MM.1S (cell line): ENCODE measurements around the gene ZBTB43.

Experiments used
- DNase-seq: peaks from one replicate; pipeline ENCODE4 v3.0.0-alpha.2; 2015
- H2AFZ ChIP-seq: fragments of 300-600 bp; sonication (generic); 2 replicates; pipeline ENCODE4 v1.6.0; 2016; ENCODE audit warnings: antibody characterized with exemption, low read length
- H3F3A ChIP-seq: fragments of 300-600 bp; sonication (generic); 2 replicates; pipeline ENCODE4 v1.6.1; 2016; ENCODE audit warnings: mild to moderate bottlenecking, antibody characterized with exemption, low read length, moderate library complexity, mixed read lengths; ENCODE audit not compliant: insufficient read depth
- H3K27ac ChIP-seq: fragments of 300-600 bp; sonication (generic); 2 replicates; pipeline ENCODE4 v1.5.1; 2016; ENCODE audit warnings: mild to moderate bottlenecking, low read length
- H3K27me3 ChIP-seq: fragments of 300-600 bp; sonication (generic); replicated peaks from 2 replicates; pipeline ENCODE4 v1.6.0; 2016; ENCODE audit warnings: low read length; ENCODE audit not compliant: insufficient read depth
- H3K36me3 ChIP-seq: fragments of 300-600 bp; sonication (generic); replicated peaks from 2 replicates; pipeline ENCODE4 v1.6.1; 2016; ENCODE audit warnings: mild to moderate bottlenecking, low read length, mixed read lengths; ENCODE audit not compliant: insufficient read depth
- H3K4me1 ChIP-seq: fragments of 300-600 bp; sonication (generic); 2 replicates; pipeline ENCODE4 v1.6.1; 2016; ENCODE audit warnings: low read length, mixed read lengths
- H3K4me2 ChIP-seq: fragments of 300-600 bp; sonication (generic); 2 replicates; pipeline ENCODE4 v1.6.0; 2016; ENCODE audit warnings: low read depth, low read length
- H3K4me3 ChIP-seq: fragments of 300-600 bp; sonication (generic); 2 replicates; pipeline ENCODE4 v1.5.1; 2016; ENCODE audit warnings: low read length, mixed read lengths
- H3K79me2 ChIP-seq: fragments of 300-600 bp; sonication (generic); 2 replicates; pipeline ENCODE4 v1.6.1; 2016; ENCODE audit warnings: mixed run types, low read length, mixed read lengths
- H3K9ac ChIP-seq: fragments of 300-600 bp; sonication (generic); 2 replicates; pipeline ENCODE4 v1.6.1; 2016; ENCODE audit warnings: low read length, mixed read lengths
- H3K9me2 ChIP-seq: fragments of 300-600 bp; sonication (generic); replicated peaks from 2 replicates; pipeline ENCODE4 v1.6.1; 2016; ENCODE audit warnings: mild to moderate bottlenecking, low read length, mixed read lengths; ENCODE audit not compliant: insufficient read depth
- H3K9me3 ChIP-seq: fragments of 300-600 bp; sonication (generic); replicated peaks from 2 replicates; pipeline ENCODE4 v1.6.1; 2016; ENCODE audit warnings: mild to moderate bottlenecking, low read length, mixed read lengths; ENCODE audit not compliant: insufficient read depth
- H4K20me1 ChIP-seq: fragments of 300-600 bp; sonication (generic); 2 replicates; pipeline ENCODE4 v1.6.1; 2016; ENCODE audit warnings: mild to moderate bottlenecking, low read length, moderate library complexity, mixed read lengths; ENCODE audit not compliant: insufficient read depth
- CTCF ChIP-seq: fragments of 300-600 bp; sonication (generic); IDR thresholded peaks from 2 replicates; pipeline ENCODE4 v1.5.1; 2016; ENCODE audit warnings: antibody characterized with exemption, low read length, mixed read lengths
- EZH2 ChIP-seq: fragments of 300-600 bp; sonication (generic); optimal IDR thresholded peaks from 2 replicates; pipeline ENCODE3; 2017; ENCODE audit warnings: low read depth, mild to moderate bottlenecking, antibody characterized with exemption, low read length, mixed read lengths
- EZH2phosphoT487 ChIP-seq: fragments of 300-600 bp; sonication (generic); IDR thresholded peaks from 2 replicates; pipeline ENCODE4 v1.6.1; 2018; ENCODE audit warnings: antibody characterized with exemption, low read length

Gene ZBTB43

GRCh38 chr9:126829035-126829434 is 24.2 kb downstream of the ZBTB43 start:
- no peaks in the 10 kb centered on the region for H3K9me3 ChIP-seq
- no peaks in the 10 kb centered on the region; the same call in 1 of the 2 replicates for H3K36me3 ChIP-seq
- no peak overlapping the region for H2AFZ ChIP-seq
- H4K20me1 ChIP-seq, result no peaks in the 10 kb centered on the region
- TF ChIP-seq CTCF, result no peak
- TF ChIP-seq EZH2, result no peak
- no peak for TF ChIP-seq EZH2phosphoT487
- no peak for DNase-seq
- H3K79me2 ChIP-seq, result peaks cover 64% of the 10 kb centered on the region
- no peaks in the 10 kb centered on the region for H3K4me1 ChIP-seq
- no peaks in the 10 kb centered on the region for H3K9me2 ChIP-seq
- no peak overlapping the region for H3K4me3 ChIP-seq
- H3K9ac ChIP-seq, result no peak overlapping the region
- no peaks in the 10 kb centered on the region for H3F3A ChIP-seq
- H3K4me2 ChIP-seq, result no peak overlapping the region
- H3K27ac ChIP-seq, result no peak overlapping the region
- H3K27me3 ChIP-seq, result no peaks in the 10 kb centered on the region

GRCh38 chr9:126830827-126831226 is 26.0 kb downstream of the ZBTB43 start:
- H3K4me1 ChIP-seq, result 0 out of 2 replicates have a peak, but pooled peaks cover 2% of the 10 kb centered on the region
- no peaks in the 10 kb centered on the region for H3K9me3 ChIP-seq
- no peak overlapping the region for H2AFZ ChIP-seq
- no peaks in the 10 kb centered on the region for H3F3A ChIP-seq
- TF ChIP-seq EZH2 (no peak), CTCF (no peak), EZH2phosphoT487 (no peak)
- H3K36me3 ChIP-seq, result no peaks in the 10 kb centered on the region; the same call in 1 of the 2 replicates
- no peak overlapping the region for H3K27ac ChIP-seq
- no peaks in the 10 kb centered on the region for H3K9me2 ChIP-seq
- H4K20me1 ChIP-seq, result no peaks in the 10 kb centered on the region
- H3K27me3 ChIP-seq, result no peaks in the 10 kb centered on the region
- no peak overlapping the region for H3K4me3 ChIP-seq
- peaks cover 62% of the 10 kb centered on the region for H3K79me2 ChIP-seq
- H3K4me2 ChIP-seq, result no peak overlapping the region
- H3K9ac ChIP-seq, result no peak overlapping the region
- no peak for DNase-seq

GRCh38 chr9:126832440-126832839 is 27.6 kb downstream of the ZBTB43 start:
- H3K4me1 ChIP-seq, result 0 out of 2 replicates have a peak, but pooled peaks cover 5% of the 10 kb centered on the region
- H2AFZ ChIP-seq, result no peak overlapping the region
- no peak overlapping the region for H3K9ac ChIP-seq
- no peak overlapping the region for H3K4me3 ChIP-seq
- H3F3A ChIP-seq, result no peaks in the 10 kb centered on the region
- no peaks in the 10 kb centered on the region for H3K27me3 ChIP-seq
- TF ChIP-seq EZH2, result no peak
- TF ChIP-seq CTCF, result no peak
- TF ChIP-seq EZH2phosphoT487, result no peak
- H3K36me3 ChIP-seq, result no peaks in the 10 kb centered on the region; the same call in 1 of the 2 replicates
- peaks cover 67% of the 10 kb centered on the region for H3K79me2 ChIP-seq
- H4K20me1 ChIP-seq, result no peaks in the 10 kb centered on the region
- H3K9me2 ChIP-seq, result no peaks in the 10 kb centered on the region
- no peak overlapping the region for H3K27ac ChIP-seq
- H3K9me3 ChIP-seq, result no peaks in the 10 kb centered on the region
- DNase-seq, result no peak
- H3K4me2 ChIP-seq, result no peak overlapping the region
